Keratinocyte (primary cell): ENCODE data around the gene UBE4B.

ENCODE experiments used
- EZH2 ChIP-seq: IDR thresholded peaks from one replicate; pipeline ENCODE4 v1.6.1; 2012; ENCODE audit warnings: inconsistent platforms, mild to moderate bottlenecking, low read length, moderate library complexity
- TF ChIP-seq, protein P1 (sequence below), 3 experiments: IDR thresholded peaks in 1 of 3; conservative IDR thresholded peaks in 1 of 3; optimal IDR thresholded peaks in 1 of 3; 2 replicates in 2 of 3; 3 replicates in 1 of 3; pipeline versions ENCODE3 to v1.5.1; 2011; ENCODE audit warnings: low read length in 3 of 3, mild to moderate bottlenecking in 3 of 3, moderate library complexity in 2 of 3, control low read depth in 1 of 3, inconsistent platforms in 1 of 3; ENCODE audit not compliant: insufficient read depth in 2 of 3; ENCODE audit errors: extremely low read depth in 1 of 3

GRCh38 chr1:10208537-10208936 lies 175.8 kb downstream of the UBE4B start:
- TF ChIP-seq, protein P1, sequence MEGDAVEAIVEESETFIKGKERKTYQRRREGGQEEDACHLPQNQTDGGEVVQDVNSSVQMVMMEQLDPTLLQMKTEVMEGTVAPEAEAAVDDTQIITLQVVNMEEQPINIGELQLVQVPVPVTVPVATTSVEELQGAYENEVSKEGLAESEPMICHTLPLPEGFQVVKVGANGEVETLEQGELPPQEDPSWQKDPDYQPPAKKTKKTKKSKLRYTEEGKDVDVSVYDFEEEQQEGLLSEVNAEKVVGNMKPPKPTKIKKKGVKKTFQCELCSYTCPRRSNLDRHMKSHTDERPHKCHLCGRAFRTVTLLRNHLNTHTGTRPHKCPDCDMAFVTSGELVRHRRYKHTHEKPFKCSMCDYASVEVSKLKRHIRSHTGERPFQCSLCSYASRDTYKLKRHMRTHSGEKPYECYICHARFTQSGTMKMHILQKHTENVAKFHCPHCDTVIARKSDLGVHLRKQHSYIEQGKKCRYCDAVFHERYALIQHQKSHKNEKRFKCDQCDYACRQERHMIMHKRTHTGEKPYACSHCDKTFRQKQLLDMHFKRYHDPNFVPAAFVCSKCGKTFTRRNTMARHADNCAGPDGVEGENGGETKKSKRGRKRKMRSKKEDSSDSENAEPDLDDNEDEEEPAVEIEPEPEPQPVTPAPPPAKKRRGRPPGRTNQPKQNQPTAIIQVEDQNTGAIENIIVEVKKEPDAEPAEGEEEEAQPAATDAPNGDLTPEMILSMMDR (optimal IDR thresholded peaks at IDR 0.05 in 1 of 3, IDR thresholded peaks at IDR 0.05 in 1 of 3, conservative IDR thresholded peaks at IDR 0.05 in 1 of 3; ENCODE audit: extremely low read depth in 1 of 3, insufficient read depth in 2 of 3, low read length in 3 of 3) = no peak
- TF ChIP-seq EZH2 = no peak
